Keratinocyte (primary cell): ENCODE results near the gene SREBF1.
A peak's percentile ranks its signal among the peaks of the same experiment; 100 is the strongest.

Experiments
- EZH2 ChIP-seq: IDR thresholded peaks from one replicate; pipeline ENCODE4 v1.6.1; 2012; ENCODE audit warnings: inconsistent platforms, mild to moderate bottlenecking, low read length, moderate library complexity
- TF ChIP-seq, protein P1 (sequence below), 3 experiments: IDR thresholded peaks in 1 of 3; conservative IDR thresholded peaks in 1 of 3; optimal IDR thresholded peaks in 1 of 3; 2 replicates in 2 of 3; 3 replicates in 1 of 3; pipeline versions ENCODE3 to v1.5.1; 2011; ENCODE audit warnings: low read length in 3 of 3, mild to moderate bottlenecking in 3 of 3, moderate library complexity in 2 of 3, control low read depth in 1 of 3, inconsistent platforms in 1 of 3; ENCODE audit not compliant: insufficient read depth in 2 of 3; ENCODE audit errors: extremely low read depth in 1 of 3

DNA sequence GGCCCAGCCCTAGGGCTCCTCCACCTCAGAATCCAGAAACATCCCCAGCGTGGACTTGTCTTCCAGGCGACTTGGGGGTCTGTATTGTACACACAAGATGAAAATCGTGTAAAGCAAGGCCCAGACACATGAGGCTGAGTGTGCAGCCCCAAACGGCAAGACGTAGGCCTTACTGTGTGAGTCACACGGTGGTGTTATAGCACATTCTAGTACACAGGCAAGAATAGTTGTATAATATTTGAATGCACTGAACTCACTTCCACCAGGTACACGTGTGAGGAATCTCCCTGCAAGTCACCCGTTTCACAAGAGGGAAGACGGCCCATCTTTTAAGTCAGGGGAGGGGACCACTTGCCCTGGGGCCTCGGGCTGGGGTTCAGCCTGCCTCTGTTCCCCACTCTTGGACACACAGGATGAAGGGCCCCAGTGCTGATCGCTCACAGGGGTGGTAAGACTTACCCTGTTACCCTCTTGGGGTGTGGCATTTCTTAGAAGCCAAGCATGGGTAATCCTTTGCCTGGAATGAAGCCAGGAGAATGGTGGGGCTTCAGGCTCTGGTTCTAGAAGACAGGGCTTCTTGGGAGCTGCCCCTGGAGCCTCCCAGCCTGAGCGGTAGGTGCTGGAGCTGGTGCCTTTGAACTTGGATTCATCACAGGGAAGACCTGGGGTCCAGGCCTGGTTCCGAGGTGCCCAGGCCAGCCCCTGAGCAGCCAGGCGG lies 71.3 kb downstream of the SREBF1 start:
- TF ChIP-seq, protein P1, sequence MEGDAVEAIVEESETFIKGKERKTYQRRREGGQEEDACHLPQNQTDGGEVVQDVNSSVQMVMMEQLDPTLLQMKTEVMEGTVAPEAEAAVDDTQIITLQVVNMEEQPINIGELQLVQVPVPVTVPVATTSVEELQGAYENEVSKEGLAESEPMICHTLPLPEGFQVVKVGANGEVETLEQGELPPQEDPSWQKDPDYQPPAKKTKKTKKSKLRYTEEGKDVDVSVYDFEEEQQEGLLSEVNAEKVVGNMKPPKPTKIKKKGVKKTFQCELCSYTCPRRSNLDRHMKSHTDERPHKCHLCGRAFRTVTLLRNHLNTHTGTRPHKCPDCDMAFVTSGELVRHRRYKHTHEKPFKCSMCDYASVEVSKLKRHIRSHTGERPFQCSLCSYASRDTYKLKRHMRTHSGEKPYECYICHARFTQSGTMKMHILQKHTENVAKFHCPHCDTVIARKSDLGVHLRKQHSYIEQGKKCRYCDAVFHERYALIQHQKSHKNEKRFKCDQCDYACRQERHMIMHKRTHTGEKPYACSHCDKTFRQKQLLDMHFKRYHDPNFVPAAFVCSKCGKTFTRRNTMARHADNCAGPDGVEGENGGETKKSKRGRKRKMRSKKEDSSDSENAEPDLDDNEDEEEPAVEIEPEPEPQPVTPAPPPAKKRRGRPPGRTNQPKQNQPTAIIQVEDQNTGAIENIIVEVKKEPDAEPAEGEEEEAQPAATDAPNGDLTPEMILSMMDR (optimal IDR thresholded peaks at IDR 0.05 in 1 of 3, IDR thresholded peaks at IDR 0.05 in 1 of 3, conservative IDR thresholded peaks at IDR 0.05 in 1 of 3; ENCODE audit: extremely low read depth in 1 of 3, insufficient read depth in 2 of 3, low read length in 3 of 3): peak in 1 of 3 experiments; percentile 15
- no peak for TF ChIP-seq EZH2
